Right lobe of liver (tissue), 4 donors: ENCODE results near the gene RTN4R.

Source experiments
- CTCF ChIP-seq, 4 donors: fragments of 200-600 bp in 3 of 4; fragments of 450-650 bp in 1 of 4; IDR thresholded peaks; one replicate each; pipeline versions ENCODE4 v1.5.1 to v1.8.0; 2016 to 2022; ENCODE audit warnings: antibody characterized with exemption in 4 of 4, mild to moderate bottlenecking in 2 of 4
- POLR2A ChIP-seq: fragments of 450-650 bp; IDR thresholded peaks from one replicate; pipeline ENCODE4 v1.6.1; 2017; ENCODE audit warnings: antibody characterized with exemption, mild to moderate bottlenecking
- donor health status: DM: no; HTN: no; CAD: no.
- donor health status: DM: no; HTN: no; CAD: no.
- donor health status: DM: no; HTN: yes; CAD: no.

GRCh38 chr22:20291604-20292063 lies 23.5 kb upstream of the RTN4R start:
- no peak for TF ChIP-seq CTCF (IDR thresholded peaks at IDR 0.05)
- no peak for TF ChIP-seq POLR2A
